Fibroblast of villous mesenchyme (primary cell): ENCODE measurements around the gene CGB5. TPM values are rescaled to one million over a fixed set of nuclear protein-coding genes. Genes with fewer than 3 reads are reported as not detected.

ENCODE experiments used
- DNase-seq: peaks from one replicate; pipeline ENCODE4 v3.0.0-alpha.2; 2010; ENCODE audit warnings: low read depth
- H3K4me3 ChIP-seq: 2 replicates; pipeline ENCODE4 v1.5.1; 2011; ENCODE audit warnings: low read depth, mild to moderate bottlenecking, low read length
- total RNA-seq: library from RNA; depleted of rRNA; stranded (reverse); fragments of >200 nt; gene quantifications from 2 replicates; pipeline ENCODE4 v1.2.3, GENCODE V29; 2012
- TF ChIP-seq, protein P1 (sequence below): IDR thresholded peaks from 2 replicates; pipeline ENCODE4 v1.5.1; 2012; ENCODE audit warnings: low read depth, mild to moderate bottlenecking, low read length; ENCODE audit not compliant: insufficient read depth

The CGB5 gene
- total RNA-seq, 1 donor: not detected

DNA sequence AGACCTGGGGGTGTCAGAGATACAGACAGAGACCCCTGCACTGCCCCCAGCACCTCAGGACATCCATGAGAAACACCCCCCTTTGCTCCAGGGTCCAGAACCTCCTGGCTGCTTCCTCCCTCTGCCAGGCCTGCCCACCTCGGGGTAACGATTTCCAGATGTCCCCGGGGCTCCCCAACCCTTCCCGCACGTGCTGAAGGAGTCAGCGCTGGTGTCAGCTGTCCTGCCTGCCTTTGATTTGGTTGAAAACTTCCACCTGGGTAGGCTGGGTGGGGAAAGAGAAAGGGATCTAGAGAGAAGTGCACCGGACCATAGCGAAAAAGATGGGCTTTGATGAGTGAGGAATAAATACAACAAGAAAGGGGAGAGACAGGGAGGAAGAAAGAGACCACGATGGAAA lies 15.4 kb downstream of the CGB5 start:
- no peak for DNase-seq
- TF ChIP-seq, protein P1, sequence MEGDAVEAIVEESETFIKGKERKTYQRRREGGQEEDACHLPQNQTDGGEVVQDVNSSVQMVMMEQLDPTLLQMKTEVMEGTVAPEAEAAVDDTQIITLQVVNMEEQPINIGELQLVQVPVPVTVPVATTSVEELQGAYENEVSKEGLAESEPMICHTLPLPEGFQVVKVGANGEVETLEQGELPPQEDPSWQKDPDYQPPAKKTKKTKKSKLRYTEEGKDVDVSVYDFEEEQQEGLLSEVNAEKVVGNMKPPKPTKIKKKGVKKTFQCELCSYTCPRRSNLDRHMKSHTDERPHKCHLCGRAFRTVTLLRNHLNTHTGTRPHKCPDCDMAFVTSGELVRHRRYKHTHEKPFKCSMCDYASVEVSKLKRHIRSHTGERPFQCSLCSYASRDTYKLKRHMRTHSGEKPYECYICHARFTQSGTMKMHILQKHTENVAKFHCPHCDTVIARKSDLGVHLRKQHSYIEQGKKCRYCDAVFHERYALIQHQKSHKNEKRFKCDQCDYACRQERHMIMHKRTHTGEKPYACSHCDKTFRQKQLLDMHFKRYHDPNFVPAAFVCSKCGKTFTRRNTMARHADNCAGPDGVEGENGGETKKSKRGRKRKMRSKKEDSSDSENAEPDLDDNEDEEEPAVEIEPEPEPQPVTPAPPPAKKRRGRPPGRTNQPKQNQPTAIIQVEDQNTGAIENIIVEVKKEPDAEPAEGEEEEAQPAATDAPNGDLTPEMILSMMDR: no peak
- H3K4me3 ChIP-seq: no peak overlapping the region

DNA sequence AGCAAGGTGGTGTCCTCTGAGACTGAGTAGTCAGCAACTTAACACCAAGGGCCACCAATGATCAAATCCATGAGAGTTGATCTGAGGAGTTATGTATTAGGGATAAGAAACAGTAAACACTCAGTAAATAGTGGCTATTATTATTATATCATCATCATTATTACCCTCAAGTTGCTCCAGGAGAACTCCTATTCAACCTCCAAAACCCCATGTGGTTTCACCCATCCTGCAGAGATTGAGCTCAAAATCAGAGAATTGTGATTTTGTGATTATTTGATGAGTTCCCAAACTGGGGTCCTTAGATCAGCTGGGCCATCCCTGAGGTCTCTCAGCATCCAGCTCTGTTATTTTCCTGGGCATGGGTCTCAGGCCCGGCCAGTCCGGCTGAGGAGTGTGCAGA lies 17.4 kb downstream of the CGB5 start:
- no peak for DNase-seq
- TF ChIP-seq, protein P1: no peak
- H3K4me3 ChIP-seq: no peak overlapping the region

DNA sequence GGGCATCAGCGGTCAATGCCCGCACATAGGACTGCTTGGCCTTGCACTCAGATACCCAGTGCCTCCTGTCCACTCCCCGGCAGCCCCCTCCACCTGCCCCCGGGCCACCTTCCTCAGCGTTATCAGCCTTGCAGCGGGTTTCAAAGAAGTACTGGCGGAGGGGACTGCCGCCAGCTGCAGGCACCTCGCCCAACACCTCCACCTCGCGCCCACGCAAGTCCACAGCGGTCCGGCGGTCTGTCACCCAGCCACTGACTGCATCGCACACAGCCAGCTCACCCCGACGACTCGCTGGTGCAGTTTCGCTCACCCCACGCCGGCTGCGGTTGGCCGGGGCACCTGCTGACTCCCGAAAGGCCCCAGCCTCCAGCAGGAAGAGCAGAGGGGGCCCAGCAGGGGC lies 17.8 kb downstream of the CGB5 start:
- no peak for DNase-seq
- TF ChIP-seq, protein P1: no peak

DNA sequence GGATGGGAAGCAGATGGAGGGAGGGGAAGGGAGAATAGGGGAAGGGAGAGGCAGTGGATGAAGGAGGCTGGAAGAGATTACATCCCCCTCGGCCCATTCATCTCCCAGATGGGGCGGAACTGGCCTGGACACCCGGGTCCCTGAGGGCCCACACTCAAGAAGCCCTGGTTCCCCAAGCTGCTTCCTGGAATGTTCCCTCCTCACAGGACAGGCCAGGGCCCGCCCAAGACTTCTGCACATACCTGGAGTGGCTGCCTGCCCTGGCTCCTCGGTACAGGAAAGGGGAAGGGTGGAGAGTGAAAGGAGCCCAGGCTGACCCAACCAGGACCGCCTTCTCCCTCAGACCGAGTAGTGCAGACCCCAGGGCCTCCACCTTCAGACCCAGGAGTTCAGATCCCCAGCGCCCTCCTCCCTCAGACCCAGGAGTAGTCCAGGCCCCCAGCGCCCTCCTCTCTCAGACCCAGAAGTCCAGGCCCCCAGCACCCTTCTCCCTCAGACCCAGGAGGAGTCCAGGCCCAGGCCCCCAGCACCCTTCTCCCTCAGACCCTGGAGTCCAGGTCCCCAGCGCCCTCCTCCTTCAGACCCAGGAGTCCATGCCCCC lies 20.5 kb downstream of the CGB5 start:
- no peak for DNase-seq
- TF ChIP-seq, protein P1: no peak
- H3K4me3 ChIP-seq: no peak overlapping the region

More for the DNA sequence above, 17.8 kb downstream of the CGB5 start:
- H3K4me3 ChIP-seq: no peak overlapping the region

DNA sequence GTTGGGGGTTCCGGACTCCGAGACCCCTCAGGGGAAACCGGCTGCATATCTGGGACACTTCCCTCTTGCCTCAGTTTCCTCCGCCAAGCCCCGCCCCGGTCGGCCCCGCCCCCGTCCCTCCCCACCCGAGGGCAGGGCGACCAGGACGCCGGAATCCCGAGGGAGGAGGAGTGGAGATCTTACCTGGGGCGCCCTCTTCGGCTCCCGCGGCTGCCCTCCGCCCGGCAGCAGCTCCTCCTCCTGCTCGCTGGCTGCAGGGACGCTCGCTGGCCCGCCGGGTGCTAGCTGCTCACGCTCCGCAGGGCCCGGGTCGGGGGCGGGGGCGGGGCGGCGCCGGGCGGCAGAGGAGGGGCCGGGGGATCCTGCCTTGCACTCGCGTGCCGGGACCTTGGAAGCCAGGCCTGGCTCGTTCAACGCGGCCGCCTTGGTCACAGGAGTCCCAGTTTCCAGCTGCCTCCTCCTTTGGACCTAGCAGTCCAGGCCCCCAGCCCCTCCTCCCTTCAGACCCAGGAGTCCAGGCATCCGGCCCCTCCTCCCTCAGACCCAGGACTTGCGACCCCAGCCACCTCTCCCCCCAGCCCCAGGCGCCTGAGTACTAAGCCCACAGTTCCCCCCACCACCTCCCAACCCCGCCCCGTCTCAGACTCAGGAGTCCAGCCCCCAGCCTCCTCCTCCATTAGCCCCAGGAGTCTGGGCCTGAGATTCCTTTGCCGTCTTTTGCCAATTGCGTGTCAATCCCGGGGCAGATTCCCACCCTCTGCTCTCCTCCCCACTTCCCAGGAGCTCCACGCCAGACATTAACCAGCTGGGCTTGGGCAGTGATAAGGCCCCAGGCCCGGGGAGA lies 21.3 kb downstream of the CGB5 start, which contains the start of gene NTF4:
Gene NTF4 (minus strand): TSS at position 51 of the 844 bp plus-strand sequence. CDS start 2,821 bp downstream, outside the sequence.
- peak; percentile 30 for DNase-seq
- peak within 1 kb of the TSS; percentile 27 for H3K4me3 ChIP-seq
- TF ChIP-seq, protein P1: no peak

DNA sequence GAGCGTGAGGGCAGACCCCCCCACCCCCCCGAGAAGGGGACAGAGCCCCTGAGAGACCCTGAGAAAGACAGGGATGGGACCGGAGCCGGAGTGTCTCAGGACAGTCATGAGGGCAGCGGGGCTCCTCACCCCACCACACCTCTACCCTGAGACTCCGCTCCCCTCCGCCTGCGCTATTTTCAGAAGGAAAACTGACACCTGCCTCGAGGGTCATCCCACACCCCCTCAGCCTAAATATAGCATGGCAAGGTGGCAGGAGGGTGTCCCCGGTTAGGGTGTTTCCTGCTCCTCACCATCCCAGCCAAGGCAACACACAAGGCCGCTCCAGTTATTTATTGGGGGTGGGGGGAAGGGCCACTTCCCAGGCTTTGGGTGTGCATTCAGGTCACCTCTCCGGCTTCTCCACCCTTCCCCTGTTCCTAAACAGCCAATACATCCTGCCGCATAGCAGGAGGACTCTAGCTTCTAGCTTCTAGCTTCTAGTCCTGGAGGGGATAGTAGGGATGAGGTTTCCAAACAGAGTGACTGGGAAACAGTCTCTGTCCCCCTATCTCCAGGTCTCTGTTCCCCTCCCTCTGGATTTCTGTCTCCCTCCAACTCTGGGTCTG lies 22.4 kb downstream of the CGB5 start:
- DNase-seq: no peak
- TF ChIP-seq, protein P1: no peak
- H3K4me3 ChIP-seq: no peak overlapping the region
